HepG2 (cell line): ENCODE results near the gene SNRNP48. TPM values are rescaled to one million over a fixed set of nuclear protein-coding genes. Genes with fewer than 3 reads are reported as not detected.
A peak's percentile ranks its signal among the peaks of the same experiment; 100 is the strongest.

ENCODE experiments used
- CENPX ChIP-seq: sonication (generic); formaldehyde crosslinking; IDR thresholded peaks from 2 replicates; pipeline ENCODE4 v1.9.0; 2021; ENCODE audit warnings: mild to moderate bottlenecking, missing genetic modification reagents, moderate library complexity
- HDAC6 ChIP-seq: fragments of 200-600 bp; sonication (generic); IDR thresholded peaks from 2 replicates; pipeline ENCODE4 v1.7.0; 2017; ENCODE audit warnings: mild to moderate bottlenecking, antibody characterized with exemption, low read length, low read depth
- KLF16 ChIP-seq, 2 experiments: sonication (generic) in 1 of 2; formaldehyde crosslinking in 1 of 2; IDR thresholded peaks; 2 replicates each; pipeline versions ENCODE4 v1.6.1 to v1.8.0; 2016 to 2023; ENCODE audit warnings: missing genetic modification reagents in 2 of 2, missing compliant biosample characterization in 1 of 2
- MIER2 ChIP-seq: IDR thresholded peaks from 2 replicates; pipeline ENCODE4 v1.6.1; 2016; ENCODE audit warnings: missing biosample characterization, missing genetic modification reagents
- PITX1 ChIP-seq: sonication (generic); formaldehyde crosslinking; IDR thresholded peaks from 2 replicates; pipeline ENCODE4 v1.5.1; 2020; ENCODE audit warnings: mild to moderate bottlenecking, missing genetic modification reagents
- RXRB ChIP-seq: IDR thresholded peaks from 2 replicates; pipeline ENCODE4 v1.6.1; 2016; ENCODE audit warnings: borderline replicate concordance, missing genetic modification reagents, missing compliant biosample characterization
- SIX4 ChIP-seq: sonication (generic); formaldehyde crosslinking; IDR thresholded peaks from 2 replicates; pipeline ENCODE4 v1.4.0; 2020; ENCODE audit warnings: missing genetic modification reagents
- SMAD9 ChIP-seq: sonication (generic); formaldehyde crosslinking; IDR thresholded peaks from 2 replicates; pipeline ENCODE4 v1.5.1; 2020; ENCODE audit warnings: mild to moderate bottlenecking, missing genetic modification reagents
- STAG1 ChIP-seq: sonication (generic); formaldehyde crosslinking; IDR thresholded peaks from 2 replicates; pipeline ENCODE4 v1.4.0; 2020; ENCODE audit warnings: missing genetic modification reagents
- STAT5B ChIP-seq: sonication (generic); formaldehyde crosslinking; IDR thresholded peaks from 2 replicates; pipeline ENCODE4 v1.4.0; 2020; ENCODE audit warnings: missing genetic modification reagents
- TRIM24 ChIP-seq: sonication (generic); formaldehyde crosslinking; IDR thresholded peaks from 2 replicates; pipeline ENCODE4 v1.8.0; 2022; ENCODE audit warnings: mild to moderate bottlenecking, missing genetic modification reagents
- ZBTB7B ChIP-seq: sonication (generic); formaldehyde crosslinking; IDR thresholded peaks from 2 replicates; pipeline ENCODE4 v1.4.0; 2020; ENCODE audit warnings: missing genetic modification reagents
- ZMYM4 ChIP-seq: sonication (generic); formaldehyde crosslinking; IDR thresholded peaks from 2 replicates; pipeline ENCODE4 v1.8.1; 2023; ENCODE audit warnings: mild to moderate bottlenecking, missing genetic modification reagents
- ZNF34 ChIP-seq: sonication (generic); formaldehyde crosslinking; IDR thresholded peaks from 2 replicates; pipeline ENCODE4 v1.4.0; 2020; ENCODE audit warnings: mild to moderate bottlenecking, missing genetic modification reagents, borderline replicate concordance
- ZNF766 ChIP-seq: sonication (generic); formaldehyde crosslinking; IDR thresholded peaks from 2 replicates; pipeline ENCODE4 v1.5.0; 2020; ENCODE audit warnings: missing genetic modification reagents, borderline replicate concordance
- ZNF839 ChIP-seq: sonication (generic); formaldehyde crosslinking; IDR thresholded peaks from 2 replicates; pipeline ENCODE4 v1.4.0; 2020; ENCODE audit warnings: missing genetic modification reagents, mild to moderate bottlenecking, borderline replicate concordance
- polyA plus RNA-seq, 8 experiments: library from polyadenylated mRNA; depleted of rRNA in 3 of 8; stranded (reverse) in 7 of 8; unstranded in 1 of 8; fragments of >200 nt; fragmentation: Illumina TruSeq in 4 of 8; extraction: Trizol in 4 of 8; gene quantifications; 2 replicates each; pipeline versions ENCODE4 v1.2.1 to v1.2.3, GENCODE V29; 2011 to 2016; ENCODE audit warnings: low read depth in 4 of 8, missing spikeins in 1 of 8, mixed read lengths in 1 of 8; ENCODE audit not compliant: insufficient read depth in 1 of 8
- total RNA-seq, 5 experiments: library from RNA; depleted of rRNA; stranded (reverse); fragments of >200 nt; fragmentation: Illumina TruSeq; extraction: Trizol; gene quantifications; 2 replicates each; pipeline ENCODE4 v1.2.3, GENCODE V29; 2016; ENCODE audit warnings: low read depth in 1 of 5
- TF ChIP-seq, protein P1 (sequence below): sonication (generic); formaldehyde crosslinking; IDR thresholded peaks from 2 replicates; pipeline ENCODE4 v1.4.0; 2020; ENCODE audit warnings: missing genetic modification reagents, borderline replicate concordance
- TF ChIP-seq, protein P2 (sequence below): sonication (generic); formaldehyde crosslinking; IDR thresholded peaks from 2 replicates; pipeline ENCODE4 v1.4.0; 2020; ENCODE audit warnings: missing genetic modification reagents
- TF ChIP-seq, protein P3 (sequence below): sonication (generic); formaldehyde crosslinking; IDR thresholded peaks from 2 replicates; pipeline ENCODE4 v1.4.0; 2020; ENCODE audit warnings: mild to moderate bottlenecking, missing genetic modification reagents
- TF ChIP-seq, protein P4 (sequence below): sonication (generic); formaldehyde crosslinking; IDR thresholded peaks from 2 replicates; pipeline ENCODE4 v1.5.1; 2020; ENCODE audit warnings: missing genetic modification reagents, mild to moderate bottlenecking, borderline replicate concordance
- TF ChIP-seq, protein P5 (sequence below): sonication (generic); formaldehyde crosslinking; IDR thresholded peaks from 2 replicates; pipeline ENCODE4 v1.4.0; 2020; ENCODE audit warnings: missing genetic modification reagents

The SNRNP48 gene
- total and polyA plus RNA-seq, 2 of the 13 experiments (the other 11 are each of a cell fraction or from before 2014, with no cell fraction given) = 17.5 to 47.5 TPM

DNA sequence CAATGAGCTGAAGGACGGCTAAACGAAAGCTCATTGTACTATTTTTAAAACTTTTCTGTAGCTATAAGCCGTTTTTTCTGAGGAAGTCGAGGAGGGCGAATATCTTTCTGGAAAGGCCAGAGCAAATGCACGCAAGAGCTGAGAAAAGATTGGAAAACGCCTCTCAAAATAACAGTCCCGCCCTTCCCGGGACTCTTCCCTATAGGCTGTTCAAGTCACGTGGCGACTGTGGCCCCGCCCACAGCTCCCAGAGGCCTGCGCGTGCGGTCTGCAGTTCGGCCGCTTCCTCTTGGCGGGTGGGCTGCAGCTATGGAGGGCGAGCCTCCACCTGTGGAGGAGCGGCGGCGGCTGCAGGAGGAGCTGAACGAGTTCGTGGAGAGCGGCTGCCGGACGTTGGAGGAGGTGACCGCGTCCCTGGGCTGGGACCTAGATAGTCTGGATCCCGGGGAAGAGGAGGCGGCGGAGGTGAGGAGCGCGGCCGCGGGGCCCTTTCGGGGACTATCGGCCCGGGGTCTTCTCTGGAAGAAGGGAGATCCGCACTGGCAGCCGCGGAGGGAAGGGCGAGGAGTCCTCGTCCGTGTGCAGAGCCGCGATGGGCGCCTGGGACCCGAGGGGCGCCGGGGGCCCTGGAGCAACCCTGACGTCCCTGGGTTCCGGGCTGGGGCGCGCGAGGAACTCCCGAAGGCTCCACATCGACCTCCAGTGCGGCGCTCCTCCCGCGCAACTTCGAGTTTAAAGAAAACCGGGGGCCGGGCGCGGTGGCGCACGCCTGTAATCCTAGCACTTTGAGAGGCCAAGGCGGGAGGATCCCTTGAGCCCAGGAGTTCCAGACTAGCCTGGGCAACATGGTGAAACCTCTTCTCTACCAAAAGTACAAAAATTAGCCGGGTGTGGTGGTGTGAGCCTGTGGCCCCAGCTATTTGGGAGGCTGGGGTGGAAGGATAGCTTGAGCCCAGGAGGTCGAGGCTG is at the start of gene SNRNP48 (continued):
- TF ChIP-seq, protein P1, sequence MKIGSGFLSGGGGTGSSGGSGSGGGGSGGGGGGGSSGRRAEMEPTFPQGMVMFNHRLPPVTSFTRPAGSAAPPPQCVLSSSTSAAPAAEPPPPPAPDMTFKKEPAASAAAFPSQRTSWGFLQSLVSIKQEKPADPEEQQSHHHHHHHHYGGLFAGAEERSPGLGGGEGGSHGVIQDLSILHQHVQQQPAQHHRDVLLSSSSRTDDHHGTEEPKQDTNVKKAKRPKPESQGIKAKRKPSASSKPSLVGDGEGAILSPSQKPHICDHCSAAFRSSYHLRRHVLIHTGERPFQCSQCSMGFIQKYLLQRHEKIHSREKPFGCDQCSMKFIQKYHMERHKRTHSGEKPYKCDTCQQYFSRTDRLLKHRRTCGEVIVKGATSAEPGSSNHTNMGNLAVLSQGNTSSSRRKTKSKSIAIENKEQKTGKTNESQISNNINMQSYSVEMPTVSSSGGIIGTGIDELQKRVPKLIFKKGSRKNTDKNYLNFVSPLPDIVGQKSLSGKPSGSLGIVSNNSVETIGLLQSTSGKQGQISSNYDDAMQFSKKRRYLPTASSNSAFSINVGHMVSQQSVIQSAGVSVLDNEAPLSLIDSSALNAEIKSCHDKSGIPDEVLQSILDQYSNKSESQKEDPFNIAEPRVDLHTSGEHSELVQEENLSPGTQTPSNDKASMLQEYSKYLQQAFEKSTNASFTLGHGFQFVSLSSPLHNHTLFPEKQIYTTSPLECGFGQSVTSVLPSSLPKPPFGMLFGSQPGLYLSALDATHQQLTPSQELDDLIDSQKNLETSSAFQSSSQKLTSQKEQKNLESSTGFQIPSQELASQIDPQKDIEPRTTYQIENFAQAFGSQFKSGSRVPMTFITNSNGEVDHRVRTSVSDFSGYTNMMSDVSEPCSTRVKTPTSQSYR (CRISPR knock-in tag) = no peak
- TF ChIP-seq ZNF839 (CRISPR knock-in tag) (peak; percentile 89; the same call in 1 of the 2 replicates), STAT5B (CRISPR knock-in tag) (no peak; the same call in 1 of the 2 replicates), PITX1 (peak; percentile 78), ZNF766 (CRISPR knock-in tag) (no peak), ZBTB7B (CRISPR knock-in tag) (peak; percentile 96), SIX4 (CRISPR knock-in tag) (0 out of 2 replicates have a peak, but pooled peaks have one; percentile 42), ZNF34 (CRISPR knock-in tag) (peak; percentile 90; the same call in 1 of the 2 replicates), TRIM24 (CRISPR knock-in tag) (no peak), ZMYM4 (peak; percentile 95), KLF16 (CRISPR knock-in tag; IDR thresholded peaks at IDR 0.05) (peak in 1 of 2 experiments; percentile 92; a peak in 1 of 4 replicates), MIER2 (CRISPR knock-in tag) (no peak), RXRB (CRISPR knock-in tag) (peak; percentile 62; the same call in 1 of the 2 replicates), STAG1 (peak; percentile 22), SMAD9 (CRISPR knock-in tag) (no peak), CENPX (CRISPR knock-in tag) (no peak), HDAC6 (no peak)
- TF ChIP-seq, protein P2, sequence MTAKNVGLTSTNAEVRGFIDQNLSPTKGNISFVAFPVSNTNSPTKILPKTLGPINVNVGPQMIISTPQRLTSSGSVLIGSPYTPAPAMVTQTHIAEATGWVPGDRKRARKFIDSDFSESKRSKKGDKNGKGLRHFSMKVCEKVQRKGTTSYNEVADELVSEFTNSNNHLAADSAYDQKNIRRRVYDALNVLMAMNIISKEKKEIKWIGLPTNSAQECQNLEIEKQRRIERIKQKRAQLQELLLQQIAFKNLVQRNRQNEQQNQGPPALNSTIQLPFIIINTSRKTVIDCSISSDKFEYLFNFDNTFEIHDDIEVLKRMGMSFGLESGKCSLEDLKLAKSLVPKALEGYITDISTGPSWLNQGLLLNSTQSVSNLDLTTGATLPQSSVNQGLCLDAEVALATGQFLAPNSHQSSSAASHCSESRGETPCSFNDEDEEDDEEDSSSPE (CRISPR knock-in tag) = peak; percentile 92
- TF ChIP-seq, protein P3, sequence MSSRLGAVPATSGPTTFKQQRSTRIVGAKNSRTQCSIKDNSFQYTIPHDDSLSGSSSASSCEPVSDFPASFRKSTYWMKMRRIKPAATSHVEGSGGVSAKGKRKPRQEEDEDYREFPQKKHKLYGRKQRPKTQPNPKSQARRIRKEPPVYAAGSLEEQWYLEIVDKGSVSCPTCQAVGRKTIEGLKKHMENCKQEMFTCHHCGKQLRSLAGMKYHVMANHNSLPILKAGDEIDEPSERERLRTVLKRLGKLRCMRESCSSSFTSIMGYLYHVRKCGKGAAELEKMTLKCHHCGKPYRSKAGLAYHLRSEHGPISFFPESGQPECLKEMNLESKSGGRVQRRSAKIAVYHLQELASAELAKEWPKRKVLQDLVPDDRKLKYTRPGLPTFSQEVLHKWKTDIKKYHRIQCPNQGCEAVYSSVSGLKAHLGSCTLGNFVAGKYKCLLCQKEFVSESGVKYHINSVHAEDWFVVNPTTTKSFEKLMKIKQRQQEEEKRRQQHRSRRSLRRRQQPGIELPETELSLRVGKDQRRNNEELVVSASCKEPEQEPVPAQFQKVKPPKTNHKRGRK (CRISPR knock-in tag) = no peak
- TF ChIP-seq, protein P4, sequence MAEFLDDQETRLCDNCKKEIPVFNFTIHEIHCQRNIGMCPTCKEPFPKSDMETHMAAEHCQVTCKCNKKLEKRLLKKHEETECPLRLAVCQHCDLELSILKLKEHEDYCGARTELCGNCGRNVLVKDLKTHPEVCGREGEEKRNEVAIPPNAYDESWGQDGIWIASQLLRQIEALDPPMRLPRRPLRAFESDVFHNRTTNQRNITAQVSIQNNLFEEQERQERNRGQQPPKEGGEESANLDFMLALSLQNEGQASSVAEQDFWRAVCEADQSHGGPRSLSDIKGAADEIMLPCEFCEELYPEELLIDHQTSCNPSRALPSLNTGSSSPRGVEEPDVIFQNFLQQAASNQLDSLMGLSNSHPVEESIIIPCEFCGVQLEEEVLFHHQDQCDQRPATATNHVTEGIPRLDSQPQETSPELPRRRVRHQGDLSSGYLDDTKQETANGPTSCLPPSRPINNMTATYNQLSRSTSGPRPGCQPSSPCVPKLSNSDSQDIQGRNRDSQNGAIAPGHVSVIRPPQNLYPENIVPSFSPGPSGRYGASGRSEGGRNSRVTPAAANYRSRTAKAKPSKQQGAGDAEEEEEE (CRISPR knock-in tag) = 0 out of 2 replicates have a peak, but pooled peaks have one; percentile 77
- TF ChIP-seq, protein P5, sequence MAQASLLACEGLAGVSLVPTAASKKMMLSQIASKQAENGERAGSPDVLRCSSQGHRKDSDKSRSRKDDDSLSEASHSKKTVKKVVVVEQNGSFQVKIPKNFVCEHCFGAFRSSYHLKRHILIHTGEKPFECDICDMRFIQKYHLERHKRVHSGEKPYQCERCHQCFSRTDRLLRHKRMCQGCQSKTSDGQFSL (CRISPR knock-in tag) = no peak
